Thyroid gland (tissue), 4 donors: Measurements from ENCODE around the gene PDLIM4. TPM values are rescaled to one million over a fixed set of nuclear protein-coding genes. Genes with fewer than 3 reads are reported as not detected.
A peak's percentile ranks its signal among the peaks of the same experiment; 100 is the strongest.

Experiments used
- DNase-seq, 2 donors: peaks; one replicate each; pipeline ENCODE4 v3.0.0-alpha.2; 2019
- H3K27ac ChIP-seq, 3 donors: fragments of 200-600 bp; sonication (generic); 1 replicate in 2 of 3; 2 replicates in 1 of 3; pipeline ENCODE4 v1.5.1; 2016 to 2019; ENCODE audit warnings: mild to moderate bottlenecking in 1 of 3, moderate library complexity in 1 of 3
- H3K27me3 ChIP-seq: fragments of 200-600 bp; sonication (generic); one replicate; pipeline ENCODE4 v1.5.1; 2019
- H3K36me3 ChIP-seq, 2 donors: fragments of 200-600 bp; sonication (generic); one replicate each; pipeline ENCODE4 v1.5.1; 2016 to 2019
- H3K4me1 ChIP-seq, 2 donors: fragments of 200-600 bp; sonication (generic); one replicate each; pipeline ENCODE4 v1.5.1; 2017 to 2019
- H3K4me3 ChIP-seq, 3 donors: fragments of 200-600 bp; sonication (generic); replicated peaks in 1 of 3; 1 replicate in 2 of 3; 2 replicates in 1 of 3; pipeline ENCODE4 v1.5.1; 2016; ENCODE audit warnings: mild to moderate bottlenecking in 1 of 3
- H3K9me3 ChIP-seq: fragments of 200-600 bp; sonication (generic); one replicate; pipeline ENCODE4 v1.5.1; 2017
- CTCF ChIP-seq, 6 experiments: fragments of 200-600 bp in 3 of 6; fragments of 450-650 bp in 3 of 6; sonication (generic) in 3 of 6; IDR thresholded peaks; one replicate each; pipeline ENCODE4 v1.5.1; 2016 to 2019; ENCODE audit warnings: antibody characterized with exemption in 6 of 6, mild to moderate bottlenecking in 2 of 6, inconsistent platforms in 1 of 6, moderate library complexity in 1 of 6
- POLR2A ChIP-seq, 2 donors: fragments of 450-650 bp; IDR thresholded peaks; one replicate each; pipeline ENCODE4 v1.6.1; 2017; ENCODE audit warnings: antibody characterized with exemption in 2 of 2, mild to moderate bottlenecking in 2 of 2, moderate library complexity in 1 of 2
- WGBS, 2 donors: methylation state at CpG; one replicate each; pipeline ENCODE4 v1.1.5; 2017; 5-methylcytosine and 5-hydroxymethylcytosine counted together
- intact Hi-C: fragments of 100-400 bp; cut with DNase I; formaldehyde crosslinking; loops from one replicate; pipeline ENCODE4 v1.15.1; 2023
- total RNA-seq, 4 donors: library from RNA; depleted of rRNA; stranded (reverse); fragments of >200 nt; gene quantifications; one replicate each; pipeline ENCODE4 v1.2.3, GENCODE V29; 2016

The PDLIM4 gene, protein sequence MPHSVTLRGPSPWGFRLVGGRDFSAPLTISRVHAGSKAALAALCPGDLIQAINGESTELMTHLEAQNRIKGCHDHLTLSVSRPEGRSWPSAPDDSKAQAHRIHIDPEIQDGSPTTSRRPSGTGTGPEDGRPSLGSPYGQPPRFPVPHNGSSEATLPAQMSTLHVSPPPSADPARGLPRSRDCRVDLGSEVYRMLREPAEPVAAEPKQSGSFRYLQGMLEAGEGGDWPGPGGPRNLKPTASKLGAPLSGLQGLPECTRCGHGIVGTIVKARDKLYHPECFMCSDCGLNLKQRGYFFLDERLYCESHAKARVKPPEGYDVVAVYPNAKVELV
- total RNA-seq, result 10 to 100 TPM in 2 of 4 donors, 1 to 10 TPM in 2; 6.0 to 25.4 (median 13.3) TPM

- intact Hi-C loops, result loop anchor here (5.0 kb wide), 1 partner anchor 40 kb away; no protein-coding TSS in a partner anchor
- no peaks in the 10 kb centered on the region for H3K27me3 ChIP-seq
- peaks cover 42 to 70% of the 10 kb centered on the region in 2 donors for H3K4me1 ChIP-seq
- 0 to 38% methylated on average over 2 to 27 of the region's 88 CpGs for WGBS, 2 donors
- TF ChIP-seq POLR2A (IDR thresholded peaks at IDR 0.05) (peak in 1 of 2 donors; percentile 38), CTCF (IDR thresholded peaks at IDR 0.05) (no peak)
- H3K4me3 ChIP-seq, result peak within 1 kb of the TSS in 2 of 3 donors; percentile 22 to 43
- peak within 1 kb of the TSS; percentile 22 to 81 (median 80) for H3K27ac ChIP-seq
- H3K9me3 ChIP-seq, result no peaks in the 10 kb centered on the region
- peak; percentile 25 to 47 for DNase-seq
- H3K36me3 ChIP-seq, result no peaks in the 10 kb centered on the region
Observed at GRCh38 chr5:132257131-132258101, at the start of gene PDLIM4. Gene PDLIM4, plus strand, starts transcription at chr5:132257696. Its CDS starts 39 bp downstream, at chr5:132257735.

DNA sequence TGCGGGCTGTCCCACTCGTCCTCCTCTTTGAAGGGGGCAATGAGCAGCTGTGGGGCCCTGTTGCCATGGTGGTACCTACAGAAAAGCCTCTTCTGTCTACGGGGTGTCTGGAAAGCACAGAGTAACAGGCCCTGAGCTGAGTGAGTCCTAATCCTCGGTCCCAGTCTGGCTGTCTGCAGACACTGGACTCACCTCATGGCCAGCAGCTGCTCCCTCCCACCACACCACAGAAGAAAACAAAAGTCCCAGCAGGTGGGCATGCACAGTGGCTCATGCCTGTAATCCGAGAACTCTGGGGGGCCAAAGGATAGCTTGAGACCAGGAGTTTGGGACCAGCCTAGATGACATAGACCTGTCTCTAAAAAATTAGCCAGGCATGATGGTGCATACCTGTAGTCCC lies 49.7 kb upstream of the PDLIM4 start:
- TF ChIP-seq CTCF (IDR thresholded peaks at IDR 0.05), result no peak
- no peak for TF ChIP-seq POLR2A (IDR thresholded peaks at IDR 0.05)
- no peaks in the 10 kb centered on the region for H3K4me1 ChIP-seq
- intact Hi-C loops, result no loop called here
- H3K36me3 ChIP-seq, result peaks cover 19 to 21% of the 10 kb centered on the region in 2 donors
- H3K9me3 ChIP-seq, result no peaks in the 10 kb centered on the region
- no peaks in the 10 kb centered on the region for H3K27me3 ChIP-seq
- DNase-seq, result no peak
- no peak overlapping the region for H3K4me3 ChIP-seq
- H3K27ac ChIP-seq, result no peak overlapping the region
- 87 to 94% methylated on average over 5 of the region's 5 CpGs for WGBS, 2 donors

- DNase-seq, result no peak
- Histone ChIP-seq H3K9me3 (no peaks in the 10 kb centered on the region), H3K27ac (no peak overlapping the region), H3K4me3 (no peak overlapping the region), H3K36me3 (peaks cover 22 to 25% of the 10 kb centered on the region in 2 donors), H3K4me1 (no peaks in the 10 kb centered on the region), H3K27me3 (no peaks in the 10 kb centered on the region)
- intact Hi-C loops, result no loop called here
- TF ChIP-seq CTCF (IDR thresholded peaks at IDR 0.05) (no peak), POLR2A (IDR thresholded peaks at IDR 0.05) (no peak)
- 86 to 88% methylated on average over 9 of the region's 9 CpGs for WGBS, 2 donors
Observed at GRCh38 chr5:132209131-132209530, 48.4 kb upstream of the PDLIM4 start.

DNA sequence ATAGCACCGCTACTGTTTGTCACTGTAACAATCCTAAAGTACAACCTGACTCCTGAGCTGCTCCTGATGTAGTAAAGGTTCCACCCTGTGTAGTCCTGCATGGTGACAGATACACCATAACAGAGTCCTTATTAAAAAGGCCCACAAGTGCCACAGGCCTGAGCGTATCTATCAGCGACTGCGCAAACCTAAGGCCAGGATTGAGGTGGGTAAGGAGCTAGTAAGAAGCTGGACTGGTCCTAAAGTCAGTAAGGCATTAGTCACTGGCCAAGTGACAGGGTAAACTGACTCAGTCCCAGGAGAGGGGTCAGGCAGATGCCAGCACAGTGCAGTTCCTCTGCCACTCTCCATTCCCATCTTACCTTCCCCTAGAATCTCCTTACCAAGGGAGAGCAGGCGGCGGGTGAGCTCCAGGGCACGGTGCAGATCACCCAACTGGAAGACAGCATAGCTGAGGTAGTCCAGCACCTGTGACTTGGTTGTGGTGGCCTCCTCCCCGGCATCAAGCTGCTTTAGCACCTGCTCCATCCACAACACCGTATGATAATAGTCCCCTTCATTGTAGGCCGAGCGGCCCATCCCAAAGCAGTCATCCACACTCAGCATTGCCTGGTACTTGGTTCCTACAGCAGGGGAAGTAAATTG lies 47.5 kb upstream of the PDLIM4 start:
- Histone ChIP-seq H3K4me1 (peaks cover 0 to 5% of the 10 kb centered on the region in 2 donors), H3K9me3 (no peaks in the 10 kb centered on the region), H3K27ac (no peak overlapping the region), H3K4me3 (no peak overlapping the region), H3K27me3 (no peaks in the 10 kb centered on the region), H3K36me3 (peaks cover 22 to 25% of the 10 kb centered on the region in 2 donors)
- WGBS, 2 donors, result 97 to 98% methylated on average over 10 to 11 of the region's 11 CpGs
- intact Hi-C loops, result no loop called here
- TF ChIP-seq POLR2A (IDR thresholded peaks at IDR 0.05) (no peak), CTCF (IDR thresholded peaks at IDR 0.05) (no peak)
- DNase-seq, result no peak
